CD4-positive, alpha-beta T cell (primary cell): ENCODE results near the gene AKAP12. TPM values are rescaled to one million over a fixed set of nuclear protein-coding genes. Genes with fewer than 3 reads are reported as not detected.
"Not testable (repeated sequence)": the region's sequence is repeated elsewhere in the genome, so short reads cannot be mapped to it uniquely, and the experiment has no call there.

ENCODE experiments used
- ATAC-seq: fragments of 200-7000 bp; cut with Tn5 transposase; one replicate; pipeline ENCODE4 v1.10.0; 2022; ENCODE audit warnings: mild to moderate bottlenecking; ENCODE audit not compliant: poor library complexity
- CTCF ChIA-PET: fragments of 350-600 bp; sonication (Branson Sonifier 250); formaldehyde crosslinking; loops from one replicate; lab custom pipeline; 2021; ENCODE audit warnings: antibody characterized with exemption, inconsistent platforms; lab: Charles Lee
- POLR2A ChIA-PET: fragments of 350-600 bp; sonication (Branson Sonifier 250); formaldehyde crosslinking; loops from one replicate; lab custom pipeline; 2021; ENCODE audit warnings: antibody characterized with exemption, inconsistent platforms; lab: Charles Lee
- DNase-seq, 14 experiments: peaks; one replicate each; pipeline ENCODE4 v3.0.0-alpha.2; 2013 to 2020; ENCODE audit warnings: mixed read lengths in 2 of 14
- H3K27ac ChIP-seq, 2 donors: one replicate each; pipeline versions ENCODE4 v1.5.1 to v1.7.0; 2013; ENCODE audit warnings: low read length in 2 of 2, low read depth in 1 of 2, mild to moderate bottlenecking in 1 of 2
- H3K27me3 ChIP-seq, 2 experiments: 1 replicate in 1 of 2; 2 replicates in 1 of 2; pipeline versions ENCODE4 v1.6.1 to v1.7.0; 2013; ENCODE audit warnings: low read length in 2 of 2, control low read depth in 1 of 2, mild to moderate bottlenecking in 1 of 2, moderate library complexity in 1 of 2; ENCODE audit not compliant: insufficient read depth in 2 of 2, control insufficient read depth in 1 of 2
- H3K36me3 ChIP-seq: one replicate; pipeline ENCODE4 v1.6.1; 2013; ENCODE audit warnings: low read length, control low read depth; ENCODE audit not compliant: insufficient read depth
- H3K4me1 ChIP-seq: one replicate; pipeline ENCODE4 v1.6.1; 2013; ENCODE audit warnings: low read length, control low read depth; ENCODE audit not compliant: insufficient read depth
- H3K4me3 ChIP-seq: one replicate; pipeline ENCODE4 v1.5.1; 2013; ENCODE audit warnings: mild to moderate bottlenecking, low read length, moderate library complexity
- H3K9me3 ChIP-seq, 2 experiments: 1 replicate in 1 of 2; 2 replicates in 1 of 2; pipeline versions ENCODE4 v1.6.1 to v1.7.0; 2013; ENCODE audit warnings: low read length in 2 of 2, mild to moderate bottlenecking in 2 of 2, control low read depth in 1 of 2, moderate library complexity in 1 of 2; ENCODE audit not compliant: control insufficient read depth in 1 of 2, insufficient read depth in 1 of 2
- H3K27ac Mint-ChIP-seq: one replicate; pipeline ENCODE4 v1.8.0; 2020; ENCODE audit warnings: mixed read lengths
- H3K27me3 Mint-ChIP-seq: one replicate; pipeline ENCODE4 v1.8.0; 2021; ENCODE audit warnings: mixed read lengths
- H3K36me3 Mint-ChIP-seq: one replicate; pipeline ENCODE4 v1.8.0; 2021; ENCODE audit warnings: low read depth, mixed read lengths
- H3K4me1 Mint-ChIP-seq: one replicate; pipeline ENCODE4 v1.8.0; 2021; ENCODE audit warnings: low read depth, mixed read lengths
- H3K4me3 Mint-ChIP-seq: one replicate; pipeline ENCODE4 v1.8.0; 2020; ENCODE audit warnings: mild to moderate bottlenecking, mixed read lengths
- H3K9me3 Mint-ChIP-seq: one replicate; pipeline ENCODE4 v1.8.0; 2020; ENCODE audit warnings: mixed read lengths
- CTCF ChIP-seq: fragments of 200-600 bp; IDR thresholded peaks from one replicate; pipeline ENCODE4 v1.8.0; 2022; ENCODE audit warnings: antibody characterized with exemption, mild to moderate bottlenecking
- intact Hi-C, 2 experiments: fragments of 100-400 bp; cut with DNase I in 1 of 2; cut with micrococcal nuclease in 1 of 2; formaldehyde crosslinking; loops; one replicate each; pipeline versions ENCODE4 v1.15.1 to v1.9.0; 2023 to 2025; cut with DNase I, micrococcal nuclease
- total RNA-seq, 174 experiments: library from RNA in 2 of 174; stranded (reverse) in 2 of 174; gene quantifications; one replicate each; pipeline ENCODE4 v1.2.3 and lab custom pipeline; 2021 to 2026

The AKAP12 gene
- total RNA-seq, 2 experiments from 2014 or later = 0.03 to 0.05 TPM

- no peak overlapping the region for H3K4me3 Mint-ChIP-seq
- no peaks in the 10 kb centered on the region for H3K4me1 Mint-ChIP-seq
- ATAC-seq (no peak), DNase-seq (no peak)
- Histone ChIP-seq H3K27me3 (no peaks in the 10 kb centered on the region), H3K4me1 (no peaks in the 10 kb centered on the region), H3K9me3 (no peaks in the 10 kb centered on the region), H3K4me3 (no peak overlapping the region), H3K36me3 (no peaks in the 10 kb centered on the region), H3K27ac (no peak overlapping the region)
- POLR2A ChIA-PET = no interaction called here
- H3K9me3 Mint-ChIP-seq = peaks cover 5% of the 10 kb centered on the region
- intact Hi-C loops = no loop called here
- no peaks in the 10 kb centered on the region for H3K36me3 Mint-ChIP-seq
- no peaks in the 10 kb centered on the region for H3K27me3 Mint-ChIP-seq
- H3K27ac Mint-ChIP-seq = no peak overlapping the region
- CTCF ChIA-PET = interaction anchor here (1.1 kb wide), 1 partner anchor 64 kb away, joined by 4 read pairs; no protein-coding TSS in a partner anchor
- TF ChIP-seq CTCF = no peak
These were observed 73.3 kb downstream of the AKAP12 start for GRCh38 chr6:151313066-151313491.

- CTCF ChIA-PET, H3K9me3 Mint-ChIP-seq, H3K4me3 Mint-ChIP-seq, H3K27me3 Mint-ChIP-seq, POLR2A ChIA-PET, intact Hi-C loops, H3K27ac Mint-ChIP-seq, H3K27me3 ChIP-seq, H3K36me3 Mint-ChIP-seq, DNase-seq, H3K9me3 ChIP-seq, H3K27ac ChIP-seq, H3K36me3 ChIP-seq, H3K4me1 Mint-ChIP-seq, ATAC-seq, H3K4me3 ChIP-seq, H3K4me1 ChIP-seq: not testable (repeated sequence)
These were observed 75.9 kb downstream of the AKAP12 start for GRCh38 chr6:151315661-151316060.

- CTCF ChIA-PET = no interaction called here
- no peaks in the 10 kb centered on the region for H3K4me1 Mint-ChIP-seq
- H3K9me3 ChIP-seq = no peaks in the 10 kb centered on the region
These were observed 77.6 kb downstream of the AKAP12 start for GRCh38 chr6:151317103-151317994.

More at GRCh38 chr6:151317103-151317994, 77.6 kb downstream of the AKAP12 start:
- no peak overlapping the region for H3K4me3 Mint-ChIP-seq
- H3K9me3 Mint-ChIP-seq = peaks cover 5% of the 10 kb centered on the region
- Histone ChIP-seq H3K4me3 (no peak overlapping the region), H3K36me3 (no peaks in the 10 kb centered on the region), H3K27me3 (no peaks in the 10 kb centered on the region), H3K4me1 (no peaks in the 10 kb centered on the region), H3K27ac (no peak overlapping the region)
- H3K36me3 Mint-ChIP-seq = no peaks in the 10 kb centered on the region
- POLR2A ChIA-PET = no interaction called here
- peaks cover 5% of the 10 kb centered on the region for H3K27me3 Mint-ChIP-seq
- ATAC-seq = no peak
- DNase-seq = no peak
- no peak overlapping the region for H3K27ac Mint-ChIP-seq
- TF ChIP-seq CTCF = no peak
- intact Hi-C loops = no loop called here
